Activated CD8-positive, alpha-beta memory T cell treated with anti-CD3 and anti-CD28 coated beads, Interleukin-2, amount 50 U/mL, for 1 hour (primary cell): ENCODE data around the gene PRAMEF20.

ENCODE experiments used
- DNase-seq: peaks from one replicate; pipeline ENCODE4 v3.0.0-alpha.2; 2020; ENCODE audit errors: extremely low read depth

The PRAMEF20 gene

GRCh38 chr1:13462682-13463081 is 52.4 kb downstream of the PRAMEF20 start:
- no peak for DNase-seq

GRCh38 chr1:13465515-13465914 is 55.3 kb downstream of the PRAMEF20 start:
- no peak for DNase-seq

- DNase-seq, result no peak
Measured at GRCh38 chr1:13469343-13469742, 59.1 kb downstream of the PRAMEF20 start.
